T-helper 1 cell treated with Interleukin-12 subunit alpha and Interleukin-12 subunit beta and Interleukin-4 antibody, amounts not matched to agents 30 μg/mL and 1 μg/mL, for 36 hours (primary cell): ENCODE results near the gene DESI1.
"Not testable (repeated sequence)": the region's sequence is repeated elsewhere in the genome, so short reads cannot be mapped to it uniquely, and the experiment has no call there.

Source experiments
- H3K27ac Mint-ChIP-seq: one replicate; pipeline ENCODE4 v1.8.0; 2021; ENCODE audit warnings: mild to moderate bottlenecking, mixed read lengths
- H3K27me3 Mint-ChIP-seq: one replicate; pipeline ENCODE4 v1.8.0; 2021; ENCODE audit warnings: low read depth, mixed read lengths
- H3K36me3 Mint-ChIP-seq: one replicate; pipeline ENCODE4 v1.8.0; 2021; ENCODE audit warnings: low read depth, mixed read lengths
- H3K4me1 Mint-ChIP-seq: one replicate; pipeline ENCODE4 v1.8.0; 2021; ENCODE audit warnings: low read depth, mixed read lengths
- H3K4me3 Mint-ChIP-seq: one replicate; pipeline ENCODE4 v1.8.0; 2021; ENCODE audit warnings: mild to moderate bottlenecking, moderate library complexity, mixed read lengths
- H3K9me3 Mint-ChIP-seq: one replicate; pipeline ENCODE4 v1.8.0; 2021; ENCODE audit warnings: mixed read lengths

Gene DESI1

GRCh38 chr22:41648432-41648831 is 27.6 kb upstream of the DESI1 start:
- Mint-ChIP-seq H3K9me3 (no peaks in the 10 kb centered on the region), H3K27me3 (no peaks in the 10 kb centered on the region), H3K4me1 (no peaks in the 10 kb centered on the region), H3K4me3 (no peak overlapping the region), H3K27ac (no peak overlapping the region), H3K36me3 (peaks cover 20% of the 10 kb centered on the region)

- no peaks in the 10 kb centered on the region for H3K9me3 Mint-ChIP-seq
- no peaks in the 10 kb centered on the region for H3K4me1 Mint-ChIP-seq
- no peaks in the 10 kb centered on the region for H3K27me3 Mint-ChIP-seq
- H3K4me3 Mint-ChIP-seq: no peak overlapping the region
- H3K36me3 Mint-ChIP-seq: peaks cover 19% of the 10 kb centered on the region
- no peak overlapping the region for H3K27ac Mint-ChIP-seq
Observed at GRCh38 chr22:41647771-41648170, 26.9 kb upstream of the DESI1 start.

- peaks cover 36% of the 10 kb centered on the region for H3K36me3 Mint-ChIP-seq
- no peaks in the 10 kb centered on the region for H3K9me3 Mint-ChIP-seq
- H3K27ac Mint-ChIP-seq: peak overlapping the region; percentile 20
- H3K4me3 Mint-ChIP-seq: no peak overlapping the region
- H3K4me1 Mint-ChIP-seq: no peaks in the 10 kb centered on the region
- H3K27me3 Mint-ChIP-seq: no peaks in the 10 kb centered on the region
Observed at GRCh38 chr22:41642331-41643110, 21.7 kb upstream of the DESI1 start.

GRCh38 chr22:41641854-41642253 is 21.0 kb upstream of the DESI1 start:
- peaks cover 39% of the 10 kb centered on the region for H3K36me3 Mint-ChIP-seq

GRCh38 chr22:41638748-41639147 is 17.9 kb upstream of the DESI1 start:
- no peaks in the 10 kb centered on the region for H3K4me1 Mint-ChIP-seq
- H3K4me3 Mint-ChIP-seq: no peak overlapping the region
- no peak overlapping the region for H3K27ac Mint-ChIP-seq
- peaks cover 51% of the 10 kb centered on the region for H3K36me3 Mint-ChIP-seq
- H3K27me3 Mint-ChIP-seq: no peaks in the 10 kb centered on the region
- H3K9me3 Mint-ChIP-seq: no peaks in the 10 kb centered on the region

More at GRCh38 chr22:41641854-41642253, 21.0 kb upstream of the DESI1 start:
- Mint-ChIP-seq H3K27ac (no peak overlapping the region), H3K4me3 (no peak overlapping the region), H3K27me3 (no peaks in the 10 kb centered on the region), H3K4me1 (no peaks in the 10 kb centered on the region), H3K9me3 (no peaks in the 10 kb centered on the region)

- no peaks in the 10 kb centered on the region for H3K27me3 Mint-ChIP-seq
- no peaks in the 10 kb centered on the region for H3K4me1 Mint-ChIP-seq
- peaks cover 51% of the 10 kb centered on the region for H3K36me3 Mint-ChIP-seq
- no peak overlapping the region for H3K27ac Mint-ChIP-seq
- H3K9me3 Mint-ChIP-seq: no peaks in the 10 kb centered on the region
- H3K4me3 Mint-ChIP-seq: no peak overlapping the region
Observed at GRCh38 chr22:41638124-41638523, 17.3 kb upstream of the DESI1 start.

- H3K36me3 Mint-ChIP-seq: peaks cover 47% of the 10 kb centered on the region
- not testable (repeated sequence) for H3K4me1 Mint-ChIP-seq, H3K27me3 Mint-ChIP-seq
Observed at GRCh38 chr22:41637623-41638022, 16.8 kb upstream of the DESI1 start.

GRCh38 chr22:41636467-41636866 is 15.6 kb upstream of the DESI1 start:
- Mint-ChIP-seq H3K4me1 (no peaks in the 10 kb centered on the region), H3K9me3 (no peaks in the 10 kb centered on the region), H3K27ac (no peak overlapping the region), H3K4me3 (no peak overlapping the region), H3K27me3 (no peaks in the 10 kb centered on the region), H3K36me3 (peaks cover 38% of the 10 kb centered on the region)

More at GRCh38 chr22:41637623-41638022, 16.8 kb upstream of the DESI1 start:
- H3K4me3 Mint-ChIP-seq, H3K9me3 Mint-ChIP-seq, H3K27ac Mint-ChIP-seq: not testable (repeated sequence)

GRCh38 chr22:41634610-41635009 is 13.8 kb upstream of the DESI1 start:
- H3K9me3 Mint-ChIP-seq, H3K4me1 Mint-ChIP-seq, H3K27me3 Mint-ChIP-seq, H3K4me3 Mint-ChIP-seq, H3K27ac Mint-ChIP-seq: not testable (repeated sequence)
- H3K36me3 Mint-ChIP-seq: peaks cover 33% of the 10 kb centered on the region

- not testable (repeated sequence) for H3K9me3 Mint-ChIP-seq, H3K27ac Mint-ChIP-seq, H3K4me3 Mint-ChIP-seq, H3K4me1 Mint-ChIP-seq, H3K27me3 Mint-ChIP-seq
- H3K36me3 Mint-ChIP-seq: peaks cover 42% of the 10 kb centered on the region
Observed at GRCh38 chr22:41631615-41632014, 10.8 kb upstream of the DESI1 start.

- H3K36me3 Mint-ChIP-seq: peaks cover 37% of the 10 kb centered on the region
- H3K4me1 Mint-ChIP-seq, H3K4me3 Mint-ChIP-seq, H3K9me3 Mint-ChIP-seq, H3K27me3 Mint-ChIP-seq, H3K27ac Mint-ChIP-seq: not testable (repeated sequence)
Observed at GRCh38 chr22:41631115-41631514, 10.3 kb upstream of the DESI1 start.

GRCh38 chr22:41625577-41625976 is 4.7 kb upstream of the DESI1 start:
- H3K36me3 Mint-ChIP-seq: peaks cover 39% of the 10 kb centered on the region
- no peaks in the 10 kb centered on the region for H3K27me3 Mint-ChIP-seq
- H3K4me1 Mint-ChIP-seq: peaks cover 15% of the 10 kb centered on the region

GRCh38 chr22:41621911-41622179 is 1.0 kb upstream of the DESI1 start:
- peaks cover 17% of the 10 kb centered on the region for H3K36me3 Mint-ChIP-seq
- peak overlapping the region; percentile 94 for H3K27ac Mint-ChIP-seq
- H3K4me3 Mint-ChIP-seq: peak overlapping the region; percentile 94
- peaks cover 34% of the 10 kb centered on the region for H3K4me1 Mint-ChIP-seq
- no peaks in the 10 kb centered on the region for H3K27me3 Mint-ChIP-seq
- H3K9me3 Mint-ChIP-seq: no peaks in the 10 kb centered on the region

More at GRCh38 chr22:41625577-41625976, 4.7 kb upstream of the DESI1 start:
- Mint-ChIP-seq H3K27ac (no peak overlapping the region), H3K9me3 (no peaks in the 10 kb centered on the region), H3K4me3 (no peak overlapping the region)

- H3K9me3 Mint-ChIP-seq: no peaks in the 10 kb centered on the region
- peaks cover 15% of the 10 kb centered on the region for H3K36me3 Mint-ChIP-seq
- H3K27ac Mint-ChIP-seq: peak within 1 kb of the TSS; percentile 94
- H3K27me3 Mint-ChIP-seq: no peaks in the 10 kb centered on the region
- peaks cover 36% of the 10 kb centered on the region for H3K4me1 Mint-ChIP-seq
- H3K4me3 Mint-ChIP-seq: peak within 1 kb of the TSS; percentile 94
Observed at GRCh38 chr22:41621099-41621910, 462 bp upstream of the DESI1 start, which contains the start of gene XRCC6. Gene XRCC6 (plus strand): TSS chr22:41621295. CDS start chr22:41622005, 710 bp downstream.

GRCh38 chr22:41619979-41620588 is 759 bp downstream of the DESI1 start:
- Mint-ChIP-seq H3K27ac (peak overlapping the region; percentile 94), H3K36me3 (peaks cover 12% of the 10 kb centered on the region), H3K4me1 (peaks cover 40% of the 10 kb centered on the region), H3K4me3 (peak overlapping the region; percentile 94), H3K9me3 (no peaks in the 10 kb centered on the region), H3K27me3 (no peaks in the 10 kb centered on the region)
